Hematopoietic multipotent progenitor cell (in vitro differentiated cells): ENCODE results near the gene CLDN18. TPM values are rescaled to one million over a fixed set of nuclear protein-coding genes. Genes with fewer than 3 reads are reported as not detected.

Experiments
- DNase-seq, 3 donors: peaks; one replicate each; pipeline ENCODE4 v3.0.0-alpha.2; 2011 to 2015; ENCODE audit warnings: low read depth in 2 of 3, low spot score in 2 of 3
- total RNA-seq: library from RNA; depleted of rRNA; stranded (reverse); fragments of >200 nt; gene quantifications from one replicate; pipeline ENCODE4 v1.2.3, GENCODE V29; 2012

CLDN18 gene
- total RNA-seq = not detected

- DNase-seq = no peak
Observed at GRCh38 chr3:138009476-138010272, at the start of gene CLDN18. Gene CLDN18 (plus strand): TSS chr3:138010165. CDS start chr3:138010226, 61 bp downstream.

GRCh38 chr3:137962251-137962650, 47.7 kb upstream of the CLDN18 start:
- DNase-seq = no peak

GRCh38 chr3:137963463-137963862, 46.5 kb upstream of the CLDN18 start:
- no peak for DNase-seq

GRCh38 chr3:137970914-137971831, 38.8 kb upstream of the CLDN18 start:
- peak in 2 of 3 donors; percentile 27 to 67 for DNase-seq

DNA sequence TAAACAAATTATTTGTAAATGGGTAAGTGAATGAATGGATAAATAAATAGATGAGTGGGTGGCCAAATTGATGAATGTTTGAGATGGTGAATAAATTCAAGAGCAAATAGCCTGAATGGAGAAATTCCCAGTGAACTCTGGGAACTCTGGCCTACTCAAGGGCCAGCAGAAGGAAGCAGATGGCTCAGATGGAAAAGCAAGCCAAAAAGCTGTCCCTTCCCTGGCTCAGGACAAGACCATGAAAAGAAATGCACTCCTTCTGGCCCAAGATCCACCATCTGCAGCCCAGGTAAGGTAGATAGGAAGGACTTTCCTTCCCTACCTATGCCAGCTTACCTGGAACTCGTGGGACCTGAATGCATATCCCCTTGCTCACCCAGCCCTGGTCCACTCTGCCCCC, 37.6 kb upstream of the CLDN18 start:
- DNase-seq = no peak

DNA sequence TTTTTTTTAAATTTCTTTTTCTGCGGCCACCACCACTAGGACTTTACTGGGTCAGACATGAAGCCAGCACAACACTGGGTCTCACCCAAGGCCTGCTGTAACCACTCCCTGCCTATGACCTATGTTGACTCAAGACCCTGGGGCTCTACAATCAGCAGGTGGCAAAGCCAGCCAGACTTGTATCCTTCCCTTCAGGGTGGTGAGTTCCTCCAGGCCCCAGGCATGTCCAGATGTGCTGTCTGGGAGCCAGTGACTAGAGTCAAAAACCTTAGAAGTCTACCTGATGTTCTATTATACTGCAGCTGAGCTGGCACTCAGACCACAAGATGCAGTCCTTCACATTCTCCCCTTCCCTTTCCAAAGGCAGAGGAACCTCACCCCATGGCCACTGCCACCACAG, 31.6 kb upstream of the CLDN18 start:
- no peak for DNase-seq

DNA sequence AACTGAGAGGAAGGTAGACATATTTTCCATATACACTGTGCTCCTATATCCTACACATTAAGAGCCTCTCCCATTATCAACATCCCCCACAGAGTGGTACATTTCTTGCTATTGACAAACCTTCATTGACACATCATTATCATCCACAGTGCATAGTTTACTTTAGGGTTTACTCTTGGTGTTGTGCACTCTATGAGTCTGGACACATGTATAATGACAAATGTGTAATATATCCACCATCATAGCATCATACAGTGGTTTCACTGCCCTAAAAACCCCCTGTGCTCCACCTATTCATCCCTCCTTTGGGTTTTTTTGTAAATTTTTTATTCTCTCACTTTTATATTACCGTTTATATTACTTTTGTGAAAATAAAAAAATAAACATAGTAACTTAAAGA, 22.2 kb upstream of the CLDN18 start:
- no peak for DNase-seq

DNA sequence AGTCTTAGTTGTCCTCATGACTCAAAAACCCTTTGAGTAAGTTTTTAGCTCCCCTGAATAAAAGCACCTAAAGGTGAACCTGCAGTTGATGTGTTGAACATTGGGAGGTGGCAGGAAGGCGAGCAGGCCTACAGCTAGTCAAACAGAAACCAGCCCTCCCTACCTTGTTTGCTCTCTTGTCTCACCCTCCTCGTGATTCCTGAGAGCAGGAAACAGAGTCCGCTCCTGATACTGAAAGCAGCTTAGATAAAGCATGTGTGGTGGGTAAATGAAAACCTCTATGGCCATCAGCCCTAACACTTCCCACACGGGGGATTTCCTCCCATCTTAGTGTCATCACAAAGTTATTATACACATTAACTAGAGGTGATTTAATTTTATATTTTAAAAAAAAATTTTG, 21.8 kb upstream of the CLDN18 start:
- no peak for DNase-seq

DNA sequence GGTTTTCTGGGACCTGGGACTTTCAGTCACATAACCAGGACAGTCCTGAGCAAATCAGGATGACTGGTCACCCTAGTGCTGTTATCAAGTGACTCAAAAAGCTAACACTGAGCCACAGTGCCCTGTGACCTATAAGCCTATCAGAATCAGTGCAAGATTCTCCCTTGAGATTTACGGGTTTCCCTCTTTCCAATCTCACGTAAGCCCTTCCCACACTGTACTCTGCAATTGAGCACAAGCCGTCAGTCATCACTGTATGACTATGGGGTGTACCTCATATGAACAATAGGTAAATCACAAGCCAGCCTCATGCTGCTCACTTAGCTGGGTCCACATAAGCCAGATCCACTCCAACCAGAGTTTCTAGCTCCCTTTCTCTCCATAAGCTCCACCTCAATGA, 21.0 kb upstream of the CLDN18 start:
- no peak for DNase-seq

GRCh38 chr3:137990427-137990826, 19.5 kb upstream of the CLDN18 start:
- no peak for DNase-seq

DNA sequence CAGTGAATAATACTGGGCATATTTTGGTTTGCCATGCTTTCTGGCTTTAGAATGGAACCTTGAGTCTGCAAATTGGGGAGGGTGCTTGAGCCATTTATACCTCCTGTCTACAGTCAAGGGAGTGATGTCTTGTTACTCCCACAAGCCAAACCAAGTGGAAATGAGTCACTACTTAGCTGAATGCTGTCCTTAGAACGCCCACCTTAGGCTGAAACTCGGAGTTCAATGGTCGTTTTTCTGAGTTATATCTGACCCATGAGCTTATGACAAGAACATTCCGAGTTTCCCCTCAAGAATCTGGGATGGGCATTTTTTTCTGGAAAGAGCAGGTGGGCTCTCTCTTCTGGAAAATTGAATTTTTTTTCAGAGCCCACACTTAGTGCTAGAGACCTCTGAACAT, 17.4 kb upstream of the CLDN18 start:
- DNase-seq = no peak

DNA sequence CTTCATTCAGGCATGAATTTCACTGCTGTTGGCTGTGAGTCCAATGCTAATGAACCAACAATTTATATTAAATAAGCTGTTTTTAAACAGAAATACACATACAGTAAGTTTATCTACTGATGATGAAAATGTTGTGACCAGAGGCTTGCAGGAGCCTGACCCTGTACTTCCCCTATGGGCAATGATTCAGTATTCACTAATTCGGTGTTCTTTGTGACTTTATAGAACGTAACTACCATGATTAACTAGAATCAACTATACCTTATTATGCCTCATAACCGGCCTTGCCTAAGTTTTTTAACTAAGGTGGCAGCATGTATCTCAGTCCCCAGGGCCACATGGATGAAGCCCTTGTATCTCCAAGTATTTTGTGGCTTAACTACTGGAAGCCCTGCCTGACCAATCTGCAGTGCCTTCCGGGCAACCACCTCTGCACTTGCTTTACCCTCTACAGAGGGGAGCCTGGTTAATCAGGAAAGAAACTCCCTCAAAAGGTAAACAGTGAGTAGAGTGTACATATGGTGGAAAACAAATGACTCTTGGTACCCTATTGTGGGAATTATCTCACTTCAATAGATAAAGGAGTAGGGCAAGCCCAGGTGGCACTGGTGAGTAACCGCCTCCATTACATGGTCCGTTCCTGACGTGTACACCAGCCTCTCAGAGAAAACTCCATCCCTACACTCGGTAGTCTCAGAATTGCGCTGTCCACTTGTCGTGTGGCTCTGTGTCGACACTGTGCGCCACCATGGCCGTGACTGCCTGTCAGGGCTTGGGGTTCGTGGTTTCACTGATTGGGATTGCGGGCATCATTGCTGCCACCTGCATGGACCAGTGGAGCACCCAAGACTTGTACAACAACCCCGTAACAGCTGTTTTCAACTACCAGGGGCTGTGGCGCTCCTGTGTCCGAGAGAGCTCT, 11.6 kb upstream of the CLDN18 start:
- no peak for DNase-seq

DNA sequence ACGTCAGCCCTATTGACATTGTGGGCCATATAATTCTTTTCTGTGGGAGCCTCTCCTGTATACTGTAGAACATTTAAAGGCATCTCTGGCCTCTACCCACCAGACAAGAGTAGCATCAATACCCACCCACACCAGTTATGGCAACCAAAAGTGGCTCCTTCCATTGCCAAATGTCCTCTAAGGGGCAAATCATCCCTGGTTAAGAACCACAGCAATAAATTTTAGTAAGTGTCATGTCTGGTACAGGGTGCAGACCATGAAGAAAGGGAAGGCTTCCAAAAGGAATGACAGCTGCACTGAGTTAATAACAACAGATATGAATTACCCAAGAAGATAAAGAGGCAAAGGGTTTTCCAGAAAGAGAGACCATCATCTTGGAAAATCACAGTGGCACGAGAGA, 6.9 kb upstream of the CLDN18 start:
- no peak for DNase-seq

- DNase-seq = no peak
Observed at GRCh38 chr3:138005627-138006026, 4.3 kb upstream of the CLDN18 start.

GRCh38 chr3:138007898-138008297, 2.1 kb upstream of the CLDN18 start:
- DNase-seq = no peak

DNA sequence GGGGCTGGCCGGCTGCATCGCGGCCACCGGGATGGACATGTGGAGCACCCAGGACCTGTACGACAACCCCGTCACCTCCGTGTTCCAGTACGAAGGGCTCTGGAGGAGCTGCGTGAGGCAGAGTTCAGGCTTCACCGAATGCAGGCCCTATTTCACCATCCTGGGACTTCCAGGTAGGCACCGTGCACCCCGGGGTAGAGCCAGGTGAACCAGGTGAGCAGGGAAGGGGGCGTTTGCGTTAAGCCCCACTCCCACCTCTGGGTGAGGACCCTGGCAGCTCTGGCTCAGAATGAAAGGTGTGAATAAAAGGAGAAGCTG, 267 bp downstream of the CLDN18 start:
- no peak for DNase-seq

- DNase-seq = no peak
Observed at GRCh38 chr3:138011722-138012121, 1.8 kb downstream of the CLDN18 start.

DNA sequence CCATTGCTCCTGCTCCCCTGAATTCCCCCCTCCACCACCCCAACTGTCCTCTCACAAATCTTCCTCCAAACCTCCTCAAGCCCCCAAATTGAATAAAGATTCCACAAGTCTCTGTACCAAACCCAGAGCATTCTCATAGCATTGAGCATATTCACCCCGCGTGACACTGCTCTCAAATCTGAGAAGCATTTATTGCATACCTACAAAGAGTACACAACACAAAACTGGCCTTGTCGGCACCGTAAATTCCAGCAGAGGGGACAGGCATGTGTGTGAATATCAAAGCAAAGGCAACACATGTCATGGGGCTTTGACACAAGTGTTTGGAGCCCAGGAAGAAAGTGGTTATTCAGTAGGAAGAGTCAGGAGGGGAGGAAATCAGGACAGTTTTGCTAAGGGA, 2.6 kb downstream of the CLDN18 start:
- DNase-seq = no peak

DNA sequence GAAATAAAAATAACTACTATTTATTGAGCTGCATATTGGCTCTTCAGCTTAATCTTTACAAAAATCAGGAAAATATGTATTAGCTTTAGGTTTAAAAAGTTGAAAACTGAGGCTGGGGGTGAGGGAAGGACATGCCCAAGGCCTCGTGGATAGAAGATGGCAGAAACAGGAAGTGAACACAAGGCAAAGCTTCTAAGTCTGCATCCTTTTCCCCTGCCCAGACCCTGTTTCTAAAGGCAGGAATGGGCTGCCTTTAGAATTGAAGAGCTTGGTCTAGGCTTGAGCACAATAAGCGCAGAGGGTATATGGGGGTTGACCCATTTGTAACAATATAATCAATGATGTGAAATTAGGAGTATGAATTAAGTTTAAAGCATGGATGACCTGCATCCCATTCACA, 6.1 kb downstream of the CLDN18 start:
- no peak for DNase-seq

DNA sequence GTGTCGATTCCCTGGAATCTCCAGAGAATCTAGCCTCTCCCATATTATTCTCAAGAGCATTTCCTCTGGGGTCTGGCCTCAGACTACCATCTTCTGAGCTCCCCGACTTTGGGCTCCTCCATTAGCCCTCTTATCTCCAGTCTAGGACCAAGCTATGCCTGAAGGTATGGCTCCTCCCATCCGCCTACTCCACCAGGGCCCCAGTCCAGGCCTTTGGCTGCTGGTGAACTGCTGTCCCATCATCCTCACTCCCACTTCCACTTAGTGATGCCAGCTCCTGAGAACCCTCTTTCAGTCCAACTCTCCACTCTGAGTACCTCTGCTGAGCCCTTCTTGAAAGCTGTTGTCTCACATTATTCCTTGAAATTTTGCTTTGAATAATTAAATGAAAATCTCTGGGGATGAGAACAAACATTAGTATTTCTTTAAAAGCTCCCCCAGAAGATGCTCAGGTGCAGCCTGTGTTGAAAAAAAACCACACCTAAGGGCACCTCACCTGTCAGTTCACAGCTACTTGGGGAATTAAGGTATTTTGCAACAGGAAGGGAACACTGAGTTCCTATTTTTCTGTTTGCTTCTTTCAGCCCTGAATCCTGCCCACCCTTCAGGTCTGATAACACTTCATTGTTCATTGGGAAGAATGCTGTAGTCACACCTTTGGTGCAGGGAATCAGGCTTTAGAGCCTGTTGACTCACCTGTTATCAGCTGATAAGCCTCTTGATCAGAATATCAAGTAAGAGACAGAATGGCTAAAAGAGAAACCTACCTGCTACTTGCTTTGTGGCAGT, 9.5 kb downstream of the CLDN18 start:
- DNase-seq = no peak
